Suprapubic skin (tissue), 4 donors: ENCODE data around the gene FGF2.

ENCODE experiments used
- EP300 ChIP-seq: sonication (generic); formaldehyde crosslinking; IDR thresholded peaks from one replicate; pipeline ENCODE4 v1.6.1; 2017; ENCODE audit warnings: antibody characterized with exemption
- POLR2A ChIP-seq, 2 donors: fragments of 450-650 bp; IDR thresholded peaks; one replicate each; pipeline ENCODE4 v1.6.1; 2017; ENCODE audit warnings: antibody characterized with exemption in 2 of 2, mild to moderate bottlenecking in 2 of 2, moderate library complexity in 2 of 2
- POLR2AphosphoS5 ChIP-seq, 3 donors: sonication (generic); formaldehyde crosslinking; IDR thresholded peaks; one replicate each; pipeline ENCODE4 v1.6.1; 2017; ENCODE audit warnings: antibody characterized with exemption in 3 of 3
- TF ChIP-seq, protein P1 (sequence below), 2 donors: fragments of 200-600 bp in 1 of 2; fragments of 450-650 bp in 1 of 2; sonication (generic) in 1 of 2; IDR thresholded peaks; one replicate each; pipeline ENCODE4 v1.5.1; 2016 to 2019; ENCODE audit warnings: antibody characterized with exemption in 2 of 2, mild to moderate bottlenecking in 1 of 2, moderate library complexity in 1 of 2

DNA sequence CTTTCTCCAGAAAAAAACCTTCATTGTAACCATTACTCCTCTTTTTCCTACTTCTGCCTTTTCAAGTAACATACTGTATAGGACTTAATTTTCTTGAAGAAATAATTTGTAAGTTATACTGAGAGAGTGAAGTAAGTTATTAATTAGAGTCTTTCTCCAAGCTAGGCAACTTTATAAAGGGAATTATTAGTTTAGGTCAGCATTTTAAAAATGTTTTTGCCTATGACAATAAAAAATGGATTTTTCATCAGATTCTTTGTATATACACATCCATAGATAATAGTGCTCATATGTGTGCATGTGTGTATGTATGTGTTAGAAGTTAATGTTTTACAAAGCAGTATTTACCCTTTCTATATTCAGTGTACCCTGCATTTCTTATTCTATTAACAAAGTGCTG is 106.1 kb downstream of the FGF2 start:
- TF ChIP-seq POLR2A (IDR thresholded peaks at IDR 0.05) (no peak), POLR2AphosphoS5 (IDR thresholded peaks at IDR 0.05) (no peak), EP300 (no peak)
- TF ChIP-seq, protein P1, sequence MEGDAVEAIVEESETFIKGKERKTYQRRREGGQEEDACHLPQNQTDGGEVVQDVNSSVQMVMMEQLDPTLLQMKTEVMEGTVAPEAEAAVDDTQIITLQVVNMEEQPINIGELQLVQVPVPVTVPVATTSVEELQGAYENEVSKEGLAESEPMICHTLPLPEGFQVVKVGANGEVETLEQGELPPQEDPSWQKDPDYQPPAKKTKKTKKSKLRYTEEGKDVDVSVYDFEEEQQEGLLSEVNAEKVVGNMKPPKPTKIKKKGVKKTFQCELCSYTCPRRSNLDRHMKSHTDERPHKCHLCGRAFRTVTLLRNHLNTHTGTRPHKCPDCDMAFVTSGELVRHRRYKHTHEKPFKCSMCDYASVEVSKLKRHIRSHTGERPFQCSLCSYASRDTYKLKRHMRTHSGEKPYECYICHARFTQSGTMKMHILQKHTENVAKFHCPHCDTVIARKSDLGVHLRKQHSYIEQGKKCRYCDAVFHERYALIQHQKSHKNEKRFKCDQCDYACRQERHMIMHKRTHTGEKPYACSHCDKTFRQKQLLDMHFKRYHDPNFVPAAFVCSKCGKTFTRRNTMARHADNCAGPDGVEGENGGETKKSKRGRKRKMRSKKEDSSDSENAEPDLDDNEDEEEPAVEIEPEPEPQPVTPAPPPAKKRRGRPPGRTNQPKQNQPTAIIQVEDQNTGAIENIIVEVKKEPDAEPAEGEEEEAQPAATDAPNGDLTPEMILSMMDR (IDR thresholded peaks at IDR 0.05), result no peak
